ENCODE measurements around the gene ATP8A1.

The ATP8A1 gene

DNA sequence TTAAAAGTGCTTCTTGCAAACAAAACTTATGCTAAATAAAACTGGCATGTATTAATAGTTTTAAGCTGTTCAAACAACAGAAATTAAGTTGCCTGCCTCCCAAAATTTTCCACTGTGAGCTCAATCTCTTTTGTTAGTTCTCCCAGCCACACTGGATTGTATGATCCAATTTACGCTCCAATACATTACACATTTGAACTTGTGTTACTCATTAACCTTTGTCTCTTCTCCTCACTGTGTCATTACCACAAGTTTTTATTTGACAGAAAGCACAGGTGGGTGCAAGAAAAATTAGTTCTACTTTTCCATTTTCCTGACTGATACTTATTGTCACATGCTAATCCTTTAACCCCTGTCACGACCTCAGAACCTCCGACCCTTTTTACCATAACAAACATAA, 204.1 kb downstream of the ATP8A1 start:
- DNase-seq (ENCODE audit: low read depth) = no peak
- no peak overlapping the region for H3K4me3 ChIP-seq (ENCODE audit: low read depth, low read length)

DNA sequence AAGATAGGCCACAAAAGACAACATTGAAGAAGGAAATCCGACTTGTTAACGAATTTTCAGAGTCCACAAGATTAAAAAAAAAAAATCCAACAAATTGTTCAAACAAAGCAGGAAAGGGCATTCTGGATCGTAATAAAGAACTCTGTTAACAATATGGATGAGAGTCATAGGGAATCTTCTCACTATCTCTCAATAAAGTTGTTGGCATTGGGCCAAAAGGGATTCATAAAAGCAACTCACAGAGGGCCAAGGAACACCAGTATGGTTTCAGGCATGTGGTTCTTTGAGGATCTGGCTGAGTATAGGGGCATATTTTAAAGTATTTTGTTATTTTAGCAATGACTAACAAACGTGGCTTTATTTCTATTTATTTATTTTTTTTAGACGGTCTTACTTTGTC, 210.1 kb downstream of the ATP8A1 start:
- no peak overlapping the region for H3K4me3 ChIP-seq (ENCODE audit: low read depth, low read length)
- no peak for DNase-seq (ENCODE audit: low read depth)

DNA sequence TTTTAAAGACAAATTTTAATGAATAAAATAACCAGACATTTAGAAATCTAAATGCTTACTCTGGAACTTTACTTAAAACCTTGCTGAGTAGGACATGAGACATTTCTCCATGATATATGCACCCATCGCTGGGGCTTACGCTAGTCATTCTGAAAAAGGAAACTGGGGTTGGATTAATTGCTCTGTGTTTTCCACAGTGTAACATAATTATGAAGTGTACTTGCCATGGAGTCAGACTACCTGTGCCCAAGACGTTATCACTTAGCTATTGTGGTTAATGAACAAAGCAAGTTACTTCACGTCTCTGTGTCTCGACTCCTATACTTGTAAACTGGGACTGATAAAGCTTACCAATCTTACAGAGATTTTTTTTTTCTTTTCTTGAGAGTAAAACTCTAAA, 211.9 kb downstream of the ATP8A1 start:
- DNase-seq (ENCODE audit: low read depth) = no peak
- no peak overlapping the region for H3K4me3 ChIP-seq (ENCODE audit: low read depth, low read length)

DNA sequence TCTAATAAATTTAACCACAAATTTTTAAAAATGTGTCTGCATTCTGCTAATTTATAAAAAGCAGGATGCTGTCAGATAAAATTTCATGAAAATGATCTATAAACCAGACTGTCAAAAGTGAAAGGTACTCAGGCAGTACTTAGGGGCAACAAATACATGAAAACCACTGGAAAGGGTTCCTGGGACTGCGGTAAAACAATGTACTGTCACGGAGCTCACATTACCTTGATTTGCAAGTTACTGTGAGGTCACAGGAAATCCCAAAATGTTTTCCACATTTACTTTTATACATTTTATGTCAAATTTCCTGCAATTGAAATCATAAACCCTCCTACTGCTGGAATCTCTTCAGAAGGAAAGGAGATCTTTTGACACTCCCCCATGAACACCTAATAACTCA, 214.3 kb downstream of the ATP8A1 start:
- no peak for DNase-seq (ENCODE audit: low read depth)
- H3K4me3 ChIP-seq (ENCODE audit: low read depth, low read length) = no peak overlapping the region

DNA sequence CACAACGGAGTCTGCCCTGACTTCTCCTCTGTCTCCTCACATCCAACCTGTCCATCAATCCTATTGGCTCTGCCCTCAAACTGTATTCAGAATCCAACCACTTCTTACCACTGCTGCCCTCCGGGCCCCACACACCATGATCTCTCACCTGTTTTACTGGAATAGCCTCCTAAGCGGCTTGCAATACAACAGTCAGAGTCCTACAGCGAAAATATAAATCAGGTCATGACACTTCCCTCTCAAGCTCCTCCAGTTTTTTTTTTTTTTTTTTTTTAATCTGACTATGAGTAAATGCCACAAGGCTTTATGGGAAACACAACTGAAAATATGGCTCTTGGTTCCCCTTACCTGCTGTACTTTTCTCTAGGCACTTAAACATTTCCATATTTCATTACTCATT, 216.8 kb downstream of the ATP8A1 start:
- no peak overlapping the region for H3K4me3 ChIP-seq (ENCODE audit: low read depth, low read length)
- no peak for DNase-seq (ENCODE audit: low read depth)

DNA sequence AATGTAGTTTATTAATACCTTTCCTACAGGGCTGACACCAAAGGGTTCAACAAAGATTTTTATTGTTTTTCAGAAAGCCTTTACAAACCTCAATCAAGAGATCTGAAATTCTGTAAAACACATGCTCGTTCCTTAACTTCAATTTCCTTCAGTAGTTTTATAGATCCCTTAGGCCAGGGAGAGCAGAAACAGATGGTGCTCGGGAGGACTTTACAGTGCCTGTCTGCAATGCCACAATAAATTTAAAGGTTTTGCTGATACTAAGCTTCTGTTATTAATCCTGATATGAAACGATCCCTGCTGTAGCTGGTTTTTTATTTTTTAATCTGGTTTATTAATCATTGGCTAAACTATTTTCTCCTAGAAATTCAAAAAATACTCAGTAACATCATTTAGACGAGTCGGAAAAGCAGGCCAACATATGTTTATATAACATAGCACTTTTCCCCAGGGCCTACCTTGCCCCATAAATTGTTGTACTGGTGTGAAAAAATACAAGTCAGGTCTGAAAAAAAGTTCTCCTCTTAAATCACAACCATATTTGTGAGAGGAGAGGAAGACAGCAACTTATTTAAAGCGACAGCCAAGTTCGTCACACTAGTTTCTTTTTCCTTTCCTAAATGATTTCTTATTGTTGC, 219.9 kb downstream of the ATP8A1 start:
- H3K4me3 ChIP-seq (ENCODE audit: low read depth, low read length) = no peak overlapping the region
- DNase-seq (ENCODE audit: low read depth) = no peak

DNA sequence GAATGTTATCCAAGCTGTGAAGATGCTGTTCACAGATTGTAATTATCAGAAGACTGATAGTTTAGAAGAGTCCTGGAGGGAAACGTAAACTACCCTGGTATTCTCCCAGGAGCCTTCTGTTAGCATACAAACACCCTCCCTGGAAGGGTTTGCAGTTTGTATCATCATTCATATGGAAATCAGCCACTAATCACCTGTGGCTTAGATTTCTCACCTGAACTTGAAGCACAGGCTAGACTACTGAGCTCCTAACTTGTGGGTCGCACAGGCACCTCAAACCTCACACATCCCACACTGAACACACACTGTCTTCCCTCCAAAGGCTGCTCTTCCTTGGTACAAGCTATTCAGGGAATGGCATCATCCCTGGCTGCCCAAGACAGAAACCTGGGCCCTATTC, 228.9 kb downstream of the ATP8A1 start:
- no peak overlapping the region for H3K4me3 ChIP-seq (ENCODE audit: low read depth, low read length)
- no peak for DNase-seq (ENCODE audit: low read depth)

DNA sequence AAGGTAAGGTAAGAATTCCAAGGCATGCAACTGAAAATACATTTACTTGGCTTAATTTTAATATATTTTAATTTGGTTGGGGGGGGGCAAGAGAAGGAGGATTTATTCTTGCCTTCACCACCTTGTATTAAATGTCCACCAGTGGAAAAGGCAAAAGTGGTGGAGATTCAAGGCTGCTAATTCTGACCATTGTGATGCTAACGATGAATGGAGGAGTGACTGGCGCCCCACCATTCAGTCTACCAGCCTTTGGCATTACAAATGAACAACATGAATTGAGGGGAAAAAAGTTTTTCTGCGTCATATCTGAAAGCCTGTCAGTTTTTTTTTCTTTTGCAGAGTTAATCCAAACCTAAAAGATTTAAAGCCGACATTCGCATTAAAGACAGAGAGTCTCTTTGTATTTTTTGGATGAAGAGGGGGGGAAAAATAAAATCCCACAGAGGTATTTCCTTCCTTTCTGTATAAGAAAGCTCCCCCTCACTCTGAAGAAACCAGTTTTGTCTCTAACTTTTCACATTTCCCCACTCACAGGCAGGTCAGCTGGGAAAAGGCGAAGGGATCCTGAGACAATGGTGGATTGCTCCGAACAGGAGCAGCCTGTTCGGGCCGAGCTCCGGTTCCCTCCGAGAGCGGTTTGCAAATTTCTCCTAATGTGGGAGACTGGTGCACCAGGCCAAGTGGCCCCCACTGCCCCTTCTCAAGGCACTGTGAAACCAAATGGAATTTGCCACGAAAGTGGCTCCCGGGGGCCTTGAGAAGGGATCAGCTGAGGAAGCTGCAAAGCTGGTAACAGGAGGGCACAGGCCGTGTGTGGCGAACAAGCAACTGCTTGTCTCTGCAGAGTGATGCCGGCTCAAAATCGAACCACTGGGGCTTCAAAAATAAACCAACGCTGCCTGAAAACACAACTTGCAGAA, 231.5 kb downstream of the ATP8A1 start:
- H3K4me3 ChIP-seq (ENCODE audit: low read depth, low read length) = no peak overlapping the region
- DNase-seq (ENCODE audit: low read depth) = no peak

DNA sequence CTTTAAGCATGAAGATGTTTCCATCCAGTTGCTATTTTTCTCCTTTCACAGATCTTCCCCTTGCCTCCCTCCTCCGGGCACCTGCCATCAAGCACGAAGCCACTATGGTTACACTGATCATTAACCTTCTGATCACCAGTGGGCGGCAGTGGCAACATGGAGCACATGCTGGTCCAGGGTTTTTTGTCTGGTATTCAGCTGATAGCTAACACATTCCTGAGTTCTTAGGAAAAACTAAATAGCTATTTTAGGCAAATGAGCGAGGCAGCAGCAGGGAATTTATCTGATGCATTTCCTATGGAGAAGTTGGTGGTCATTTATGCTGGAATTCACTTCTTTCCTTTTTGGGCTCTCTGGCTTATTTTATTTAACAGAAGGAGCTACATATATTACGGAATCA, 236.8 kb downstream of the ATP8A1 start:
- no peak overlapping the region for H3K4me3 ChIP-seq (ENCODE audit: low read depth, low read length)
- DNase-seq (ENCODE audit: low read depth) = no peak

DNA sequence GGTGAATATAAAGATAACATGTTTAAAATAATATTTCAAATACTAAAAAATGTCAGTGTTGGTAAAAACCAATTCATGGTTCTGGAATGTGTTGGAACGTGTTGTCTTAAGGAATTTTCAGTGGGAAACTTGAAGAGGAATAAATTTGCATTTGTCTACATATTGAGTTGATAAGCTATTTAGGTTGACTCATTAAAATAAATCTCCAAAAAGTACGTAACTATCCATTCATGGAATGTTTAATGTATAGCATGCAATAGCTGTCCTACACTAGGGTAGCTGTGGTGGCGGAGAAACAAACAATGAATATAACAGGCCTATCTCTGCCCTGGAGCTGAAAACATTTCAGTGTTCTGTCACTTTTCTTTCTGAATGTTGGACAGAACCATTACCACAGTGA, 239.4 kb downstream of the ATP8A1 start:
- DNase-seq (ENCODE audit: low read depth) = no peak
- no peak overlapping the region for H3K4me3 ChIP-seq (ENCODE audit: low read depth, low read length)

DNA sequence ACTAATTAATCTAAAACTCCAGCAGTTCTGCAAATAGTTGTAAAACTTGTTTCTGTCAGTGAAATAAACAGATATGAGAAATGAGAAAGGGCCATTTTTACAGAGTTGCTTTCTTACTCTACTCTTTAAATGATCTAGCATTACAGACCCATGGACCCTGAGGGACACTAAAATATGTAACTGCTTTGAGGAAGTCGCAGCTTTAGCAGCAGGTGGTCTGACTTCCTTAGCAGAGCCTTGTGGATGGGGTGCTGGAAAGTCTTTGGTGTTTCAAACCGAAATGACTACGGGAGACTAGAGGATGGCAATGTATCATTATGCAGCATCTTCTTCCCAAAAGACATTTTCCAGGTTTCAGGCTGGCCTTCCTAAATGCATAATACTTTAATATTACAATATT, 240.9 kb downstream of the ATP8A1 start:
- no peak overlapping the region for H3K4me3 ChIP-seq (ENCODE audit: low read depth, low read length)

DNA sequence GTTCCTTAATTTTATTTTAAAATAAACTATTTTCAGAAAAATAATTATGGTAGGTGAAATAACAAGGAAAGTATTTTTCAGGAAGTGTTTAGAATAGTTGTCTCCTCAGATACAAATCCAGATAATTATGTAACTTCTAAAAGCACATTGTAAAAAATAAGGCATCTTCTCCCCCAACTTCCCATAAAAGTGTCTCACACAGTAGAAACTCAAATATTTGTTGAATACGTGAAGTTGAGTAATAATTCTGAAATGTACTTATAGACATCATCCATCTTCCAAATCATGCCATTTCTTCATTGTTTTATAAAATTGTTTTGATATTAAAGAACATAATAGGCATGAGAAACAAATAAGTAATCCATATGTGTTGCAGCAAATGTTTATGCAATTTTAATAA, 241.6 kb downstream of the ATP8A1 start:
- no peak for DNase-seq (ENCODE audit: low read depth)
- H3K4me3 ChIP-seq (ENCODE audit: low read depth, low read length) = no peak overlapping the region

More for the DNA sequence above, 240.9 kb downstream of the ATP8A1 start:
- DNase-seq (ENCODE audit: low read depth) = no peak

DNA sequence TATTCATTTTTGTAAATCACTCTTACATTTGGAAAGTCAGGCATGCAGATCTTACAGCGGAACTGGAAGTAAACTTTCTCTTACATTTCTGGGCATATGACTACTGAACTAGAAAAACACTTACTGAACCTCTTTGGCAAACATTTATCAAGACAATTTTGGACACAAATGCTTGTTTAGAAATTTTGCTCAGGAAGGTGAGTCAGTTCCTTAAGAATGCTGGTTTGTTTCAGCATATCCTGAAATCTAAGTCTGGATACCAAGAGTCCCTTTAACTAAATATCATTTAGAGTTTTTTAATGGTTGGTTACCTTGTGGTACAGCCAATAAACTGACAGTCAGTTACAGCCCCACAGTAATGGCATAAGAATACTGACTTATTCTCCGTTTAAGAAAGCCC, 244.7 kb downstream of the ATP8A1 start:
- peak; percentile 70 for DNase-seq (ENCODE audit: low read depth)
- no peak overlapping the region for H3K4me3 ChIP-seq (ENCODE audit: low read depth, low read length)

DNA sequence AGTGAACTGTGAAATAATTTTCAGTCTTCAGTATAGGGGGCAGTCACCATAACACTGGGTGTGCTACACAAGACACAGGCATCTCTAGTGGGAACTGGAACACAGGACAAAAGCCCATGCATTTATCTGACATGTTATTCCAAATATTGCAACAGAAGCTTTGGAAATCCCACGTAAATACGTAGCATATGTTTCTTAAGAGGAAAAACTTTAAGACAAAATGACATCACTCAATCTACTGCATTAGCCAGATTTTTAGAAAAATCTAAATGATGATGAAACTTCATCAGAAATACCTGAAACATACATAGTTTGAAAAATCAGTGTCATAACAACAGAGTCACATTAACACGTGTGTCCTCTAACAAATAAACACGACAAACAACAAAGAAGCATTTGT, 245.1 kb downstream of the ATP8A1 start:
- peak; percentile 19 for DNase-seq (ENCODE audit: low read depth)
- no peak overlapping the region for H3K4me3 ChIP-seq (ENCODE audit: low read depth, low read length)

DNA sequence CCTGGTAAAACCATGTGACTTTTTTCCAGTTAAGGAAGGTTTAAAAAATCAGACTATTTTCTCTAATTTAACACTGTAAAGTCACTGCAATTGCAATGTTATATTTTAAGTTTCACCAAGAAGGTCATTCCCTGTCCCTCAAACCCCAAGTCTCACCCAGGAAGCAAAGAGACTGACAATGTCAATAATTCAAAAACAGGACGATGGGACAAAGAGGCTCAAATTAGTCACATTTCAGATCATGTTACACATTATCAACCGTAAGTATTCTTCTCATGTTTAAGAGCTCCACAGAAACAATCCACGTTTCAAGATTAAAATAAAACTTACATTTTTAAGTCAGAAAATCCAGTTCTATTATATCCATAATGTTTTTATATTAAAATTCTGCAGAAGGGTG, 246.5 kb downstream of the ATP8A1 start:
- DNase-seq (ENCODE audit: low read depth) = no peak
- H3K4me3 ChIP-seq (ENCODE audit: low read depth, low read length) = no peak overlapping the region

DNA sequence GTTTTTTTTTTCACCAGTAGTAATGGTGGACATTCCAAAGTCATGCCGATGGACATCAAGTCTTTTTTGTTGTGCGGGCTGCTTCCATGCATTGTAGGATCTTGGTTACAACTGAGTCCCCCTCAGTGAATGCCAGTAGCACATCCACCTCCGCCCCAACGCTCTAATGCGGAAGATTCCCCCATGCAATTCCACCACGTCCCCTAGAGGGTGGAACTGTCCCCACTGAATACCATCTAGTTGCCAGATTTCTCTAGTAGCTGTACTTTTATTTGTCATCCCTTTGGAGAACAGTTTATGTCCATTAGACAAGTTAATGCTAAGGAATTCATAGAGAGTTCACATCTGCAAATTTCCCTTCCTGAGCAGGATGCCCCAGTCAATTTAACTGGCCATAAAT, 252.9 kb downstream of the ATP8A1 start:
- DNase-seq (ENCODE audit: low read depth) = no peak
- no peak overlapping the region for H3K4me3 ChIP-seq (ENCODE audit: low read depth, low read length)

DNA sequence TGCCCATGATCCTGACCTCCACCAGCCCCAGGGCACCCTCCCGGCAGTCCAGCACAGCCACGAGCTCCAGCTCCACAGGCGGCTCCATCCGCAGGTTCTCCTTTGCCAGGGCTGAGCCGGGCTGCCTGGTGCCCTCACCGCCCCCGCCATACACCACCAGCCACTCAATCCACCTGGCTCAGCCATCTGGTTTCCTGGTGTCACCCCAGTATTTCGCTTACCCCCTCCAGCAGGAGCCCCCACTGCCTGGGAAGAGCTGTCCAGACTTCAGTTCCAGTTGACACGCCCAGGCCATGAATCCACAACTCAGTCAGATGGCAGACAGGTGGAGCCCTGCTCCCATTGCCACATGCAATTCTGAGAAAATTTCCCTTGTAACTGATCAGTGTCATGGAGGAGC, 255.7 kb downstream of the ATP8A1 start:
- no peak overlapping the region for H3K4me3 ChIP-seq (ENCODE audit: low read depth, low read length)
- DNase-seq (ENCODE audit: low read depth) = no peak

DNA sequence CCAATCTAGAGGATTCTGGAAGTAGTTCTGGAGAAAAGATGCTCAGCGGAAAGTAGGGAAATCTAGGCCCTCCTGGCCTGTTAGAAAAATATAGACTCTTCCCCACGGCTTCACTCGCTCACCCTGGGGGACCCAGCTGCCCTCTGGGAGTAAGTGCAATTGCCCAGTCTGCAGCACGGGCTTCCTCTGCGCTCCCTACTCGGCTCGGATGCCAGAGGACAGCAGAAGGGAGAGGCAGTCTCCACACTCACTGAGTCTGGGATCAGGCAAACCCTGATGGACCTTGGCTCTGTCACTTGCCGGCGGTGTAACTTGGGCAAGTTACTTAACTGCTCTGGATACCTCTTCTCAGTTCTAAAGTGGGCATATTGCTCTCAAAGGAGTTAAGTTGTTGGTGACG, 257.5 kb downstream of the ATP8A1 start:
- no peak overlapping the region for H3K4me3 ChIP-seq (ENCODE audit: low read depth, low read length)
- no peak for DNase-seq (ENCODE audit: low read depth)

DNA sequence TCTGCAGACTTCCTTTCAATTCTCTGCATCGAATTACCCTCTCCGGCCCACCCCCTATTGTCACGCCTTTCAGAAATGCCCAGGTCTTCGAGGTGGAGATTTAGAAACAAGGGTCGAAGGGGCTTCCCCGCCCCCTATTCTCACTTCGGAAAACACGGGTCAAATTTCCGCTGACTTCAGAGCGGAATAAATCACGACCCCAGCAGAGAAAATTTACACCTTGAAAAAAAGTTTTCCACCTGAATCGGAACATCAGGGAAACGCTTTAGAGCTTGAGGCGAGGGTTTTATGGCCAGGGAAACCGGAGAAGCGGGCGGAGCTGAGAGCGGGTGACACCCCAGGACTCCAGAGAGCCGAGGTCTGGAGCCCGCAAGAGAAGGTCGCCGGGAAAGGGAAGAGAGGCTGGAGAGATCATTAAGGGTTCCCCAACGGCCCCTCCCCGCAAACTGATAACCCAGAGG, 258.0 kb downstream of the ATP8A1 start:
- H3K4me3 ChIP-seq (ENCODE audit: low read depth, low read length) = peak overlapping the region; percentile 0
- no peak for DNase-seq (ENCODE audit: low read depth)

DNA sequence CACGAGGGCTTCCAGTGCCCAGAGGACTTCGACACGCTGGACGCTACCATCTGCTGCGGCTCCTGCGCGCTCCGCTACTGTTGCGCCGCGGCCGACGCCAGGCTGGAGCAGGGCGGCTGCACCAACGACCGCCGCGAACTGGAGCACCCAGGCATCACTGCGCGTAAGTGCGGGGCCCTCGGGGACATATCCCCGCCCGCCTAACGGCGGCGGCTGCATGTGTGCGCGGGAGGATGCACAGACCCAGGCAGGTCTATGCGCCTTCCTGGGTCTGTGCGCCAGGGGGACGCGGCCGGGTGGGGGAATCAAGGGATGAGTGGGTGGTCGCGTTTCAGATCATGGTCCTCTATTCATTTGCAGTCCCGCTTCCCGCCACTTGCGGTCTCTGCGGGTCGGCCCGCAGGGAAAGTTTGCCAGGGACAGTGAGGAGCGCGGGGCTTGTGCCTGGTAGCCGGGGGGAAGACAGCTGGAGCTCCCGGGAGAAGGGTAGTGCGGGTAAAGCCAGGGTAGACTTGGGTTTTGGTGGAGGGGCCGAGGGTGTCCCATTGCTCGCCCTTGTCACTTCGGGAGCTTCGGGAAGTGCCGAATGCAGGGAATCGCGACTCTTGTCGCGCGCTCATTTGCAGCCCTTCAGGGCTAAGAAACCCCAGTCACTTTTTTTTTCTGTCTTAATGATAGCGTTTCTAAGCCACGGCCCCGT, 258.6 kb downstream of the ATP8A1 start:
- no peak for DNase-seq (ENCODE audit: low read depth)

More for the DNA sequence above, 258.6 kb downstream of the ATP8A1 start:
- peak overlapping the region; percentile 49 for H3K4me3 ChIP-seq (ENCODE audit: low read depth, low read length)

All from skeletal muscle cell (primary cell).